Fibroblast of lung (primary cell): ENCODE results near the gene SORCS2. TPM values are rescaled to one million over a fixed set of nuclear protein-coding genes. Genes with fewer than 3 reads are reported as not detected.

ENCODE experiments used
- DNase-seq, 2 donors: peaks; one replicate each; pipeline versions ENCODE4 v3.0.0 to v3.0.0-alpha.2; 2010; ENCODE audit warnings: low read depth in 2 of 2
- H2AFZ ChIP-seq: 2 replicates; pipeline ENCODE4 v1.5.1; 2012; ENCODE audit warnings: low read length, control low read depth, inconsistent platforms
- H3K27ac ChIP-seq: 2 replicates; pipeline ENCODE4 v1.5.1; 2011; ENCODE audit warnings: low read length, control low read depth; ENCODE audit not compliant: insufficient read depth
- H3K27me3 ChIP-seq: 2 replicates; pipeline ENCODE4 v1.5.1; 2011; ENCODE audit warnings: mild to moderate bottlenecking, low read length; ENCODE audit not compliant: control insufficient read depth, insufficient read depth
- H3K36me3 ChIP-seq: 2 replicates; pipeline ENCODE4 v1.5.1; 2011; ENCODE audit warnings: low read length; ENCODE audit not compliant: control insufficient read depth, insufficient read depth
- H3K4me1 ChIP-seq: 2 replicates; pipeline ENCODE4 v1.5.1; 2011; ENCODE audit warnings: low read length; ENCODE audit not compliant: control insufficient read depth, insufficient read depth; ENCODE audit errors: extremely low read depth
- H3K4me2 ChIP-seq: 2 replicates; pipeline ENCODE4 v1.5.1; 2011; ENCODE audit warnings: low read length, control low read depth; ENCODE audit not compliant: insufficient read depth; ENCODE audit errors: extremely low read depth
- H3K4me3 ChIP-seq, 4 experiments: fragments of 200-600 bp in 1 of 4; sonication (generic) in 1 of 4; replicated peaks in 1 of 4; 2 replicates each; pipeline ENCODE4 v1.5.1; 2011 to 2016; ENCODE audit warnings: low read length in 4 of 4, low read depth in 3 of 4, mild to moderate bottlenecking in 3 of 4, control low read depth in 2 of 4, inconsistent platforms in 1 of 4, mixed read lengths in 1 of 4; ENCODE audit not compliant: insufficient read depth in 1 of 4; ENCODE audit errors: control extremely low read depth in 1 of 4
- H3K79me2 ChIP-seq: 2 replicates; pipeline ENCODE4 v1.5.1; 2012; ENCODE audit warnings: mild to moderate bottlenecking, low read length, inconsistent platforms; ENCODE audit not compliant: control insufficient read depth, insufficient read depth
- H3K9ac ChIP-seq: 2 replicates; pipeline ENCODE4 v1.5.1; 2011; ENCODE audit warnings: mild to moderate bottlenecking, low read length, control low read depth; ENCODE audit not compliant: insufficient read depth
- H3K9me3 ChIP-seq: 2 replicates; pipeline ENCODE4 v1.5.1; 2012; ENCODE audit warnings: low read depth, low read length; ENCODE audit not compliant: control insufficient read depth, insufficient read depth
- H4K20me1 ChIP-seq: 2 replicates; pipeline ENCODE4 v1.5.1; 2011; ENCODE audit warnings: low read length; ENCODE audit not compliant: control insufficient read depth, insufficient read depth; ENCODE audit errors: extremely low read depth
- CTCF ChIP-seq, 2 donors: IDR thresholded peaks in 1 of 2; conservative IDR thresholded peaks in 1 of 2; 1 replicate in 1 of 2; 2 replicates in 1 of 2; pipeline ENCODE4 v1.5.1; 2011 to 2012; ENCODE audit warnings: low read length in 2 of 2, control low read depth in 1 of 2, inconsistent platforms in 1 of 2, low read depth in 1 of 2, mild to moderate bottlenecking in 1 of 2
- EZH2 ChIP-seq: IDR thresholded peaks from 2 replicates; pipeline ENCODE4 v1.5.1; 2012; ENCODE audit warnings: low read length, control low read depth, mild to moderate bottlenecking; ENCODE audit errors: missing control alignments
- polyA plus RNA-seq, 2 donors: library from polyadenylated mRNA; depleted of rRNA in 1 of 2; stranded (reverse) in 1 of 2; unstranded in 1 of 2; fragments of >200 nt; gene quantifications; 2 replicates each; pipeline ENCODE4 v1.2.1, GENCODE V29; 2011 to 2012; ENCODE audit warnings: missing spikeins in 1 of 2
- total RNA-seq: library from RNA; depleted of rRNA; stranded (reverse); fragments of >200 nt; gene quantifications from 2 replicates; pipeline ENCODE4 v1.2.1, GENCODE V29; 2014

The SORCS2 gene
- total and polyA plus RNA-seq, 2 donors (not counting 1 experiment from before 2014, with no cell fraction given) = 0.17 to 0.41 TPM

DNA sequence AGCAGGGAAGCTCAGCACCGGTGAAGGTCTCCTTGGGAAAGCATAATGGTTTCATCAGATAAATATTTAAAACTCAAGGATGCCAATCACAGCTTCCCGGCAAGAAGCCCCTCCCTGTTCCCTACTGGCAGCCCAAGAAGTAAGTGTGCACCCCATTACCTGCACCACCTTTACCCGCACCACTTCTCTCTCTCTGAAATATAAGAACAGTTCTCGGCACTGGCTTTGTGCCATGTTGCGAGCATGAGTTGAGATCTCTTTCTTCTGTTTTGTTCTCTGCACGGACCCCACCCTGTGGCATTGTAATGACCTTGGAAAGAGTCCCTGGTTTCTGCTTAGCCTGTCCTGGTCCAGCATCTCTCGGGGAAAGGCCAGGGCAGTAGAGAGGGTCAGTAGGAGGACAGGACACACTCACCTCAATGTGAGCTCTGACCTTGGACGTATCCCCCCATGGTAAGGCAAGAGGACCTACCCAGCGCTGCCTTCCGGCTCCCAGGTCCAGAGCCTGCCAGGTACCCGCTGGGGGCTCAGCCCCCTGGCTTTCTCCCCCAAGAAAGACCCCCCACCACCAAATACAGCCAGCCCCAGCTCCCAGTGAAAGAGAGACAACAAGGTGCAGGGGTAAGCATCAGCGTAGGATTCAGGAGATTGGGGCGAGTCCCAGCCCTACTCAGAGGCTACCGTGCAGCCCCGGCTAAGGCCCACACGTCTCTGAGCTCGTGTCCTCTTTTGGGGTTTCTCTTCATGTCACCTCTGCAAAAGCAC is 161.7 kb downstream of the SORCS2 start:
- Histone ChIP-seq H3K36me3 (no peaks in the 10 kb centered on the region), H3K9me3 (no peaks in the 10 kb centered on the region), H3K4me3 (no peak overlapping the region), H2AFZ (no peak overlapping the region), H3K79me2 (no peaks in the 10 kb centered on the region), H3K9ac (no peak overlapping the region), H3K27me3 (no peaks in the 10 kb centered on the region), H3K4me1 (peaks cover 5% of the 10 kb centered on the region), H3K4me2 (no peak overlapping the region), H3K27ac (no peak overlapping the region), H4K20me1 (no peaks in the 10 kb centered on the region)
- DNase-seq = no peak
- TF ChIP-seq CTCF (conservative IDR thresholded peaks at IDR 0.05 in 1 of 2, IDR thresholded peaks at IDR 0.05 in 1 of 2; ENCODE audit: low read depth in 1 of 2, low read length in 2 of 2) (no peak), EZH2 (no peak)

DNA sequence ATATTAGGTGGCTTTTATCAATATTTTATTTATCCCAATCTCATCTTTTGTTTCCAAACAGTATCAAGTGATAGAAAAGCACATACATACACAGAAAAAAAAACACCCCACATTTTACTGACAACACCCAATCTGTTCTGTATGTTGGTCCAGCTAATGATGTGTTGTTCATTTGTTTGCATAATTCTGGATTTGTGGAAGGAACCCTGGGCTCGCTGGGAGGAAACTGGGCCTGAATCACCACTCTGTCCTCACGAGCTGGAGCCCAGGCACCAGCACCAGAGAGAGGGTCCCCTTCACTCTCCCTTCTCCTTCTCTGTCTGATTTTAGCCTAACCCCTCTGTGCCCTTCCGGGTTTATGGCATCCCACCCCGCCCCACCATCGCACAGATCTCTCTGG is 162.6 kb downstream of the SORCS2 start:
- Histone ChIP-seq H4K20me1 (no peaks in the 10 kb centered on the region), H2AFZ (no peak overlapping the region), H3K79me2 (no peaks in the 10 kb centered on the region), H3K4me2 (no peak overlapping the region), H3K36me3 (no peaks in the 10 kb centered on the region), H3K4me1 (peaks cover 5% of the 10 kb centered on the region), H3K27ac (no peak overlapping the region), H3K4me3 (no peak overlapping the region), H3K9ac (no peak overlapping the region), H3K9me3 (no peaks in the 10 kb centered on the region), H3K27me3 (no peaks in the 10 kb centered on the region)
- no peak for TF ChIP-seq CTCF (conservative IDR thresholded peaks at IDR 0.05 in 1 of 2, IDR thresholded peaks at IDR 0.05 in 1 of 2; ENCODE audit: low read depth in 1 of 2, low read length in 2 of 2)
- no peak for TF ChIP-seq EZH2
- DNase-seq = peak in 1 of 2 donors; percentile 14

DNA sequence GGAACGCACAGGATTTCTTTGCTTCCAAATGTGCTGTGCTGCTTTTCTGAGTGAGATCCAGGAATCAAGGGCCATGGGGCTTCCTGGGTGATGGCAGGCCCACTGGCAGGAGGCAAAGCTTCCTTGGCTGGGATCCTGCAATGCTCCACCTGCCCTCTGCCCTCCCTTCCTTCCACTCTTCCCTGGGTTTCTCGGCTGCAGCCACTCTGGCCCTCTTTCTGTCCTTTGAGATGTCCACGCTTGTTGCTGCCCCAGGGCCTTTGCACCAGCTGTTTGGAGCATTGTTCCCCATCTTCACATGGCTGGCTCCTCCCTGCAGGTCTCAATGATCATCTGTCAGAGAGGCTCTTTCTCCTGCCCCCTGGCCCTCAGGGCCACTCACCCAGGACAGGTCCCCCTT is 163.5 kb downstream of the SORCS2 start:
- Histone ChIP-seq H4K20me1 (no peaks in the 10 kb centered on the region), H3K4me3 (no peak overlapping the region), H3K4me1 (peaks cover 5% of the 10 kb centered on the region), H3K27ac (no peak overlapping the region), H3K9me3 (no peaks in the 10 kb centered on the region), H3K4me2 (no peak overlapping the region), H2AFZ (no peak overlapping the region), H3K9ac (no peak overlapping the region), H3K36me3 (no peaks in the 10 kb centered on the region), H3K27me3 (no peaks in the 10 kb centered on the region), H3K79me2 (no peaks in the 10 kb centered on the region)
- DNase-seq = no peak
- TF ChIP-seq EZH2 (no peak), CTCF (conservative IDR thresholded peaks at IDR 0.05 in 1 of 2, IDR thresholded peaks at IDR 0.05 in 1 of 2; ENCODE audit: low read depth in 1 of 2, low read length in 2 of 2) (no peak)
